GM21576 (cell line): ENCODE results near the gene SLC26A8.
"Not testable (repeated sequence)": the region's sequence is repeated elsewhere in the genome, so short reads cannot be mapped to it uniquely, and the experiment has no call there.

ENCODE experiments used
- ATAC-seq: cut with Tn5 transposase; IDR thresholded peaks from one replicate; pipeline ENCODE4 v1.9.1; 2021; ENCODE audit warnings: mild to moderate bottlenecking, moderate library complexity; ENCODE audit not compliant: unreplicated experiment

Gene SLC26A8

GRCh38 chr6:35954333-35954732 lies 70.1 kb downstream of the SLC26A8 start:
- ATAC-seq = no peak

DNA sequence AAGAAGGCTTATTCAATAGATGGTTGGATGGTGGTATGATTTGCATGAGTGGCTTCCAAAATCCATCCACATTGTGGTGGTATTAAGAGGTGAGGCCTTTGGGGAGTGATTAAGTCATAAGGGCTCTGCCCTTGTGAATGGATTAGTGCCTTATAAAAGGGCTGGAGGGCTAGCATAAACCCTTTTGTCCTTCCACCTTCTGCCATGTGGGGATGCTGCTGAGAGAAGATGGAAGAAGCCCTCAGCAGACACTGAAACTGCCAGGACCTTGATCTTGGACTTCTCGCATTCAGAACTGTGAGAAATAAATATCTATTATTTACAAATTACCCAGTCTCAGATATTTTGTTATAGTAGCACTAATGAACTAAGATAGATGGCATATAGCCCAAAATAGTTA lies 75.7 kb downstream of the SLC26A8 start:
- ATAC-seq = no peak

DNA sequence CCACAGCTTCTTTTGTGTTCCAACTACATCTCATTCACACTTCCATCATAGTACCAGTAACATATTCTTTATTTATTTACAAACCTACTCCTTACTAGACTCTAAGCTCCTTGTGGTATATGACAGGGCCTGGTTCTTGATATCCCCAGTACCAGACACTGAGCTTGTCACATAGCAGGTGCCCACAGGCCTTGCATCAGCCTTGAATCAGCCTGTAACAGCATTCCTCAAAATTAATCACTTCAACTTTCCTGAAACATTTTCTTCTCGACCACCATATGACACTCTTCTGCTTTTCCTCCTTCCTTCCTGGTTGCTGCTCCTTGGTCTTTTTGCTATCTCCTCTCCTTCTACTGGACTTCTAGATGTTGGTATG lies 78.8 kb downstream of the SLC26A8 start:
- no peak for ATAC-seq

GRCh38 chr6:35943390-35943789 lies 81.1 kb downstream of the SLC26A8 start:
- ATAC-seq = no peak

DNA sequence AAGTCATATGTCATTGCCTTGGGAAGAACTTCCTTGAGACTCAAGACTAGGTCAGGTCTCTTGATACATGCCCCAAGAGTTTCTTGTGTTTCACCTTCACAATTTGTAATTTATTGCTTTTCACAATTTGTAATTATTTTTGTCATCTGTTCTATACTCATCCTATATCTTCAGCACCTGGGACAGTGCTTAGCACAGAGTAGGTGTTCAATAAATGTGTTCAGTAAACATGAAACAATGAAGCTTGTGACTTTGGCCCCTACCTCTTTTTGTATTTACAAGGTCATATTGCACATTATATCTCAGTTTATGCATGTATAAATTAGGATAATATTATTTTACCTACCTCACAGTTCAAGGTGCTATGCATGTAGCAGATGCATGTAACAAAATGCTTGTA lies 82.1 kb downstream of the SLC26A8 start:
- no peak for ATAC-seq

GRCh38 chr6:35941170-35941569 lies 83.3 kb downstream of the SLC26A8 start:
- not testable (repeated sequence) for ATAC-seq

GRCh38 chr6:35940014-35940413 lies 84.4 kb downstream of the SLC26A8 start:
- ATAC-seq = not testable (repeated sequence)

DNA sequence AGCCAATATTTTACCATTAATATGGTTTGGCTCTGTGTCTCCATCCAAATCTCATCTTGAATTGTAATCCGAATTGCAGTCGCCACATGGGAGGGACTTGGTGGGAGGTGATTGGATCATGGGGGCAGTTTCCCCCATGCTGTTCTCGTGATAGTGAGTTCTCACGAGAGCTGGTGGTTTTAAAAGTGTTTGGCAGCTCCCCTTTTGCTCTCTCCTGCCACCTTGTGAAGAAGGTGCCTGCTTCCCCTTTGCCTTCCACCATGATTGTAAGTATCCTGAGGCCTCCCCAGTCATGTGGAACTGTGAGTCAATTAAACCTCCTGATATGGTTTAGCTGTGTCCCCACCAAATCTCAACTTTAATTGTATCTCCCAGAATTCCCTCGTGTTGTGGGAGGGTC lies 85.2 kb downstream of the SLC26A8 start:
- ATAC-seq = not testable (repeated sequence)

DNA sequence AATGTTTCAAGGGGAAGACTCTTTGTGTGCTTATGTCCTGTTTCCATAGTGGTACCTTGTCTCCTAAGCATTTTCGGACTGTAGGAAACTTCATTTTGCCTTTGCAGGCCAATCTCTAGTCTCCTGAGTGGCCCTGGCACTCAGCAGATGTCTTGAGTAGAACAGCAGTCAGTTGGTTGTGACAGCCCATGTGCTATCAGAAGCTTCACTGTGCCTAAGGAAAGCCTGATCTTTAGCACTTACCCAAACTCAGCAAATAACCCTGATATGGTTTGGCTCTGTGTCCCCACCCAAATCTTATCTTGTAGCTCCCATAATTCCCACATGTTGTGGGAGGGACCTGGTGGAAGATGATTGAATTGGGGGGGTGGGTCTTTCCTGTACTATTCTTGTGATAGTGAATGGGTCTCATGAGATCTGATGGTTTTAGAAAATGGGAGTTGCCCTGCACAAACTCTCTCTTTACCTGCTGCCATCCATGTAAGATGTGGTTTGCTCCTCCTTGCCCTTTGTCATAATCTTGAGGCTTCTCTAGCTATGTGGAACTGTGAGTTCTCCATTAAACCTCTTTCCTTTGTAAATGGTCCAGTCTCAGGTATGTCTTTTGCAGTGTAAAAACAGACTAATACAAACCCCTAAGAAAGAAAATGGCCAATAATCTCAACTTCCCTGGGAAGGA lies 87.6 kb downstream of the SLC26A8 start:
- ATAC-seq = no peak

GRCh38 chr6:35935469-35935868 lies 89.0 kb downstream of the SLC26A8 start:
- no peak for ATAC-seq

- no peak for ATAC-seq
Observed at GRCh38 chr6:35933844-35934243, 90.6 kb downstream of the SLC26A8 start.

DNA sequence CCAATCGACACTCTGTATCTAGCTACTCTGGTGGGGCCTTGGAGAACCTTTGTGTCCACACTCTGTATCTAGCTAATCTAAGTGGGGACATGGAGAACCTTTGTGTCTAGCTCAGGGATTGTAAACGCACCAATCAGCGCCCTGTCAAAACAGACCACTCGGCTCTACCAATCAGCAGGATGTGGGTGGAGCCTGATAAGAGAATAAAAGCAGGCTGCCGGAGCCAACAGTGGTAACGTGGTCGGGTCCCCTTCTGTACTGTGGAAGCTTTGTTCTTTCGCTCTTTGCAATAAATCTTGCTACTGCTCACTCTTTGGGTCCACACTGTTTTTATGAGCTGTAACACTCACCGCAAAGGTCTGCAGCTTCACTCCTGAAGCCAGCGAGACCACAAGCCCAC lies 92.6 kb downstream of the SLC26A8 start:
- ATAC-seq = not testable (repeated sequence)

DNA sequence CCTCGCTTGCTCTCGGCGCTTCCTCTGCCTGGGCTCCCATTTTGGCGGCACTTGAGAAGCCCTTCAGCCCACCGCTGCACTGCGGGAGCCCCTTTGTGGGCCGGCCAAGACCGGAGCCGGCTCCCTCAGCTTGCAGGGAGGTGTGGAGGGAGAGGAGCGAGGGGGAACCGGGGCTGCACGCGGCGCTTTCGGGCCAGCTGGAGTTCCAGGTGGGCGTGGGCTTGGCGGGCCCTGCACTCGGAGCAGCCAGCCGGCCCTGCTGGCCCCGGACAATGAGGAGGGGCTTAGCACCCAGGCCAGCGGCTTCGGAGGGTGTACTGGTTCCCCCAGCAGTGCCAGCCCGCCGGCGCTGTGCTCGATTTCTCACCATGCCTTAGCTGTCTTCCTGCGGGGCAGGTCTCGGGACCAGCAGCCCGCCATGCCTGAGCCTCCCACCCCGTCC lies 93.3 kb downstream of the SLC26A8 start:
- no peak for ATAC-seq

GRCh38 chr6:35929601-35930000 lies 94.8 kb downstream of the SLC26A8 start:
- ATAC-seq = no peak

GRCh38 chr6:35926509-35927215 lies 97.8 kb downstream of the SLC26A8 start:
- ATAC-seq = no peak

DNA sequence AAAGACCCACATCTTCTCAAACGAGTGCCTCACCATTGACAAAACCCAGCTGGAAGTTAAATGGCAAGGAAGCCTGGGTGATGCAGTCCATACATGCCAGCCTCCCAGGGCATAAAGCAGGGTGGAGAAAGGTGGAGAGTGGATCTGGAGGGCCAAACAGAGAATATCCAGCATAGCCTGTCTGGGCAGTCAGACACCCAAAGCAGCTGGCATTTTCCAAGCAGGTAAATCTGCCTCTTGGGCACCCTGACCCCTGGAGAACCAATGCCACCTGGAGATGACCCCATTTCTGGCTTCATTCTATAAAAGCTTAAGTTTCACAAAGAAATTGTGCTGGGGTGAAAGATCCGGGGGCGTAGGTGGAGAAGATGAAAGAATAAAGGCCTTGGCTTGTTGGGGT lies 98.5 kb downstream of the SLC26A8 start:
- ATAC-seq = no peak

GRCh38 chr6:35924146-35924545 lies 100.3 kb downstream of the SLC26A8 start:
- no peak for ATAC-seq

GRCh38 chr6:35922139-35922554 lies 102.3 kb downstream of the SLC26A8 start:
- ATAC-seq = no peak

DNA sequence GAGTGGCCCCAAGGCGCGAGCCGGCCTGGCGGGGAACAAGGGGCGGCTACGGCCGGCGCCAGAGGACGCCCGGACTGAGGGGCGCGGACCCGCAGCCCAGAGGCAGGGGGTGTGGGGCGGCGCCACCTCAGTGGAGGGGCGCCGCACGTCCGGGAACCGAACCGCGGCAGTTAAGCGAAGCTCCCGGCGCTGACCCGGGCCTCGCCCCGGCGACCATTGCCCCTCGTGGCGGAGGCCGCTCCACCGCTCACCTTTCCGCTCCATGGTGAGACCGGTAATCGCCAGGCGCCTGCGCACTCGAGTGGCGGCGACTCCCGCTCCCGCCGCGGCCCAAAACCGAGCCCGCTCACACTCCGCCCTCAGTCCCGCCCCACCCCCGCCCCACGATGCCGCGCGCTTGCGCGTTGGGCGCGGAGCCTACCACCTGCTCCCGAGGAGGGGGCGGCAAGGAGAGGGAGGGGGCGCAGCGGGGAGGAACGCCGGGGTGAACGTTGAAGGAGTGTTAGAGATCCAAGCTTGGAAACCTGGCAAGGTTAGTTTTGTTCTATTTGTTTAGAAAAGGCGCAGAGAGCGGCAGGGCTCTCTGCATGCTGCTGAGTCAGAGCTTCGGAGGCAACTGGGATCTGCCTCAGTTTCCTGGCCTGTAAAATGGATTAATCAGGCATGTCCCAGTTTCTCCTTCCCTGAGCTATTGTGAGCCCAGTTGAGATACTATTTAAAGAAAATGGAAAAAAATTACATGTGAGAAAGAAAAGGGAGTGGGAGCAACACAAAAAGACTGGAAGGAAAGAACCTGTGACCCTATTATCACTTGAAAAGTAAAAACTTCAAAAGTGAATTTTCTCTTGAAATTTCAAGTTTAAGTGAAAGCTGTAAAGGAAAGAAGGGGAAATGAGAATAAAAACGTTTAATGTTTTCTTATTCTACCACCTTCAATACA lies 103.4 kb downstream of the SLC26A8 start, which contains the start of gene SRPK1:
SRPK1 (minus strand) TSS at position 306 of the 940 bp plus-strand sequence; CDS start at position 264, 42 bp downstream.
- ATAC-seq = peak; percentile 70

GRCh38 chr6:35919827-35920751 lies 104.4 kb downstream of the SLC26A8 start:
- ATAC-seq = peak; percentile 15
